Fibroblast of upper back skin (primary cell): ENCODE results near the gene MT2A.
"Not testable (repeated sequence)": the region's sequence is repeated elsewhere in the genome, so short reads cannot be mapped to it uniquely, and the experiment has no call there.

ENCODE experiments used
- DNase-seq: peaks from one replicate; pipeline ENCODE4 v3.0.0-alpha.2; 2013

The MT2A gene

GRCh38 chr16:56623184-56623583, 14.8 kb downstream of the MT2A start:
- not testable (repeated sequence) for DNase-seq

DNA sequence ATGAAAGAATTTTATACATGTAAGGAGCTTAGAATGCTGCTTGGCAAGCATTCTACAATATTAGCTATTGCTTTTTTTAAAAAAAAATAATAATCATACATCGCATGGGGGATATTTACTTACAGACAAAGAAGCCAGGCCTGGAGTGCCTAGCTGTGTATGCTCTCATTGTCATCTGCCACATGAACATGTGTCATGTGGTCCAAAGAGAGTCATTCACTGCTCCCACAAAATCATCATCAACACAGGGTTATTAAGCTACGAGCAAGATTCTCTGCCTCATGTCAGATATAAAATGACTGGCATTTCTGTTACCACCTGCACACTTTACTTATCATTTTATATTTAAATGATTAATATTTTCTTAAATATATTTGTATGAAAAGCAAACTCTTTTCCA, 15.3 kb downstream of the MT2A start:
- no peak for DNase-seq

DNA sequence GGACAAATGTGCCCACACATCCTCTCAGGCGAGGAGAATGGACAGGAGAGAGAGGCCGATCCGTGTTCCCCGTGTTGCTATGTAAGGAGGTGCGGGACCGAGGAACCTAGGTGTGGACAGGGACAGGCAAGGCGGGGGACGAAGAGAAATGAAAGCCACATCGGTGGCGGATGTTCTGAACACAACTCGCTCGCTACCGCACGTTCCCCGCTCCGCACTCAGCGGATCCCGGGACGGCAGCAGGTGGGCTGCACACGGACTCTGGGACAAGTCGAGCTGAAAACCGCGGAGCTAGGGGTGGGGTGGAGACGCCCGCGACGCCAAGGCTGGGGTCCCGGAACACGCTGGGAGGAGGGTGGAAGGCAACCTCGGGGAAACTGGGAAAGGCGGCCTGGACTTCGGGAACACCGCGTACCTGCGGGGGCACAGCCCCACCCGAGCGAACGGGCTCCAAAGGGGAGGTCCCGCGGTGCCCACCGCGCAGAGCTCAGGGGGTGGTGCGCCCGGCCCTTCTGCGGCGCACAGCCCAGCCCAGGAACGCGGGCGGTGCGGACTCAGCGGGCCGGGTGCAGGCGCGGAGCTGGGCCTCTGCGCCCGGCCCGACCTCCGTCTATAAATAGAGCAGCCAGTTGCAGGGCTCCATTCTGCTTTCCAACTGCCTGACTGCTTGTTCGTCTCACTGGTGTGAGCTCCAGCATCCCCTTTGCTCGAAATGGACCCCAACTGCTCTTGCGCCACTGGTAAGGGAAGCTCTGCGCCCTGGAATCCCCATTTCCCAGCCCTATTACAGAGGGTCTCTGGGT, 17.0 kb downstream of the MT2A start, which contains the start of gene MT1E:
Gene MT1E (plus strand): TSS at position 642 of the 803 bp plus-strand sequence. CDS start 71 bp downstream, at position 713.
- peak; percentile 84 for DNase-seq

- peak; percentile 71 for DNase-seq
These were observed 17.7 kb downstream of the MT2A start for GRCh38 chr16:56625943-56626654.

- no peak for DNase-seq
These were observed 18.3 kb downstream of the MT2A start for GRCh38 chr16:56626685-56627084.

DNA sequence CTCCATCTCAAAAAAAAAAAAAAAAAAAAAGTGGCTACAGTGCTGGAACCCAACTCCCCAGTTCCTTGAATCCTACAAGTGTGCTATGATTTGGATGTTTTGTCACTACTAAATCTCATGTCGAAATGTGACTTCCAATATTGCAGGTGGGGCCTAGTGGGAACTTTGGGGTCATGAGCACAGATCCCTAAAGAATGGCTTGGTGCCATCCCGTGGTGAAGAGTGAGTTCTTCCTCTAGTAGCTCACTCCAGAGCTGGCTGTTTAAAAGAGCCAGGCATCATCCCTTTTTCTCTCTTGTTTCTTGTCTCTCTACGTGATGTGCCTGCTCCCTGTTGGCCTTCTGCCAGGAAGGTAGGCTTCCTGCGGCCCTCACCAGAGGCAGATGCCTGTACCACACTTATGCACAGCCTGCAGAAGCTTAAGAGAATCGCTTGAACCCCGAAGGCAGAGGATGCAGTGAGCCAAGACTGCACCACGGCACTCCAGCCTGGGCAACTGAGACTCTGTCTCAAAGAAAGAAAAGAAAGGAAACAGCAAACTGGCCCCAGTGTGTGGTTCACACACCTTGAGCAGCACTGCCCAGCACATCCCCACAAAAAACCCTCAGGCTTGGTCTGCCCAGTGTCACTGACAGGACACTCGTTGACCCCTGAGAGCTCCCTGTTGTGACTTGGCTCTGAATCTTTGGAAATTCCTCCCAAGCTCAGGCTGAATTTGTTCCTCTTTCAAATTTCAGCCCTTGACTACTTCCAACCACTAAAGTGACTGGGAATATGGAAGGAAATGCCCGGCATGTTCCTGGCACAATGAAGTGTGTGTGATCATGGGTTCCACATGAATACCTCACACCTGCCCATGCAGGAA, 20.3 kb downstream of the MT2A start:
- no peak for DNase-seq

DNA sequence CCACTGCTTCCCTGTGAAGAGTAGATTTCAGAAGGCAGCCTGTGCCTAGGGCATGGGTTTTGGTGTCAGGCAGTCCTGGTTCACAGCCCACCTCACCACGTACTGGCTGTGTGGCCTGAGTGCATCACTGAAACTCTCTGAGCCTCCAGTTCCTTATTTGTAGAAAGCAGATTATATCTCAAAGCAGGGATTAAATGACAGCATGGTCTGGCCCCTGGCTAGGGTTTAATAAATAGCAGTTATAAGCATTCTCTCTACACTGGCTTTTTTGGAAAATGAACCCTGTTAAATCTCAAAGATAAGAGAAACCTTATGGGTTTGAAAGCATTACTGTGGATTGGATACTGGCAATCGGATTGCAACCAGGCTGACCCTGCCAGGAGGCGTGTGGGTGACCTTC, 21.1 kb downstream of the MT2A start:
- no peak for DNase-seq

DNA sequence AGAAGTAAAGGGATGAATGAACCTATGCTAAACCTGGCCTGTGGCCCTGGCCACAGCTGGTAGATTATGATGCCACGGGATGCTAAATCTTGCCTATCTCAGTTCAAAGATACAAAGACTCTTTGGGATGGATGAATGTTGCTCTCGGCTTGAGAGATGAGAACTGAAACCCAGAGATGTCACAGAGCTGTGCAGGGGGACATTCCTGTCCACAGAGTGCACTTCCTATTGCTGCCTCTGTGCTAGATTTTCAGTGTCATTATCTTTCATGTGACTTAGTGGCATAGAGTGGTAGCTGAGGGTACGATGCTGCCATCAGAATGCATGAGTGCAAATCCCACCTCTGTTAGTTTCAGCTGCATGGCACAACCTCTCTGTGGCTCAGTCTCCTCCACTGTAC, 21.8 kb downstream of the MT2A start:
- DNase-seq, result no peak

DNA sequence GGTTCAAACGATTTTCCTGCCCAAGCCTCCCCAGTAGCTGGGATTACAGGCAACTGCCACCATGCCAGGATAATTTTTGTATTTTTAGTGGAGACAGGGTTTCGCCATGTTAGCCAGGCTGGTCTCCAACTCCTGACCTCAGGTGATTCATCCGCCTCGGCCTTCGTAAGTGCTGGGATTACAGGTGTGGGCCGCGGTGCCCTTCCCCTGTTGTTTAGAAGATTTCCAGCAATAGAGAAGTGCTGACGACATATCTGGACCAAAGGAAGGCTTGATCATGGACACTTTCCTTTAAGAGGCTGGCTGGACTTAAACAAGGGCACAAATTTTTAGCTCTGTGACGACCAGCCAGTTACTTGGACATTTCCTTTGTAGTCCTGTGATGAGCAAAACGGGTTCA, 22.8 kb downstream of the MT2A start:
- DNase-seq, result no peak

DNA sequence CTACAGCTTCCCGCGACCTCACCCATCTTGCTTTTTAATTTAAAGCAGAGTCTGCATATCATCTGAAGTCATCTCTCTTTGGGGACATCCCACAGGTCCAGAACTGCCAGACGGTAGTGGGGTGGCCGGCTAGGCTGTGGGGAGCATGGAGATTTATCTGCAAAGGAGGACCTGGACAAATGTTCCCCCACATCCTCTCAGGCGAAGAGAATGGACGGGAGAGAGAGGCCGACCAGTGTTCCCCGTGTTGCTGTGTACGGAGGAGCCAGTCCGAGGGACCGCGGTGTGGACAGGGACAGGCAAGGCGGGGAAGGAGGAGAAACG, 23.4 kb downstream of the MT2A start:
- no peak for DNase-seq

- DNase-seq, result no peak
These were observed 23.9 kb downstream of the MT2A start, which contains the start of gene MT1M for GRCh38 chr16:56632156-56632847. Gene MT1M, plus strand, starts transcription at chr16:56632659. Its CDS starts 73 bp downstream, at chr16:56632732.

DNA sequence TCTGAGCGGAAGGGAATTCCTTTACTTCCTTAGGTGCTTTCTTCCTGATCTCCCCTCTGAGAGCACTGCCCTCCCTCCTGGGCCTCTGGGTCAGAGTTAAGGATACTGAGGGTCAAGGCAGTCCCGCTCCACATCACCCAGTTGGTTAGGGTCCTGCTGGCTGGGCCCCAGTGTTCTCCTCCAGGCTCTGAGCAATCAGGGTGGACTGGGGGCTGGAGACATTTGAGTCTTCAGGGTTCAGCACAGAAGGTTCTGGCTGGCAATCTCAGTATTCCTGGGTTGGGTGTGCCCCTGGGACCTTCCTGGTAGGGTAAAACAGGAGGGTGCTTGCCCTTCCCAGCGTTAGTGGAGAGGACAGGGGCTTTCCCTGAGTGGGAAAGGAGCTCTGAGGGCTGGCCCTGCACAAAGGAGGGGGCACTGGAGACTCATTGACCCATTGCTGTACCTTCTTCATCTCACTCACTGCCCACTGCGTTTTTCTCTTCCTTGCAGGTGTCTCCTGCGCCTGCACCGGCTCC, 24.5 kb downstream of the MT2A start:
- DNase-seq, result no peak

DNA sequence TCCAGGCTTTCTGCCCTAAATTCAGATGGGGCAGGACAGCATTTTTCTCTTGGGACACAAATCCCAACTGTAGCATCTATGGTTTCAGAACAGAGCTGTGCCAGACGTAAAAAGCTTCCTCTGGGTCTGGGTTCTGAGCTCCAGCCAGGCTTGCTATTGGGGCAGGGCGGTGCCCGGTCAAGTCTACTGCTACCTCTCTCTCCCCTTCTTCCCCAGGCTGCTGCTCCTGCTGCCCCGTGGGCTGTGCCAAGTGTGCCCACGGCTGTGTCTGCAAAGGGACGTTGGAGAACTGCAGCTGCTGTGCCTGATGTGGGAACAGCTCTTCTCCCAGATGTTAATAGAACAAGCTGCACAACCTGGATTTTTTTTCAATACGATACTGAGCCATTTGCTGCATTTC, 25.2 kb downstream of the MT2A start:
- DNase-seq, result no peak

- no peak for DNase-seq
These were observed 26.5 kb downstream of the MT2A start for GRCh38 chr16:56634715-56635440.

DNA sequence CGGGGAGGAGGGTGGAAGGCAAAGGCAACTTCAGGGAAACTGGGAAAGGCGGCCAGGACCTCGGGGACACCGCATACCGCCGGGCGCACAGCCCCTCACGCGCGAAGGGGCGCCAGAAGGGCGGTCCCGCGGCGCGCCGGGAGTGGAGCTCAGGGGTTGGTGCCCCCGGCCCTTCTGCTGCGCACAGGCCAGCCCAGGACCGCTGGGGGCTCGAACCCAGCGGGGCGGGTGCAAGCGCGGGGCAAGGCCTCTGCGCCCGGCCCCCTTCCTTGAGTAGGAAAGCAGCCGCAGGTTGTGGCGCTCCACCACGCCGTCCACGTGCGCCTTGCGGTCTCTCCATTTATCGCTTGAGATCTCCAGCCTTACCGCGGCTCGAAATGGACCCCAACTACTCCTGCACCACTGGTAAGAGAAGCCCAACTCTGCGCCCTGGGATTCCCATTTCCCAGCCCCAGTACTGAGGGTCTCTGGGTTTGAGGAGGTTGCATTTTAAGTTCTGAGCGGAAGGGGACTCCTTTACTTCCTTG, 27.1 kb downstream of the MT2A start:
- no peak for DNase-seq

DNA sequence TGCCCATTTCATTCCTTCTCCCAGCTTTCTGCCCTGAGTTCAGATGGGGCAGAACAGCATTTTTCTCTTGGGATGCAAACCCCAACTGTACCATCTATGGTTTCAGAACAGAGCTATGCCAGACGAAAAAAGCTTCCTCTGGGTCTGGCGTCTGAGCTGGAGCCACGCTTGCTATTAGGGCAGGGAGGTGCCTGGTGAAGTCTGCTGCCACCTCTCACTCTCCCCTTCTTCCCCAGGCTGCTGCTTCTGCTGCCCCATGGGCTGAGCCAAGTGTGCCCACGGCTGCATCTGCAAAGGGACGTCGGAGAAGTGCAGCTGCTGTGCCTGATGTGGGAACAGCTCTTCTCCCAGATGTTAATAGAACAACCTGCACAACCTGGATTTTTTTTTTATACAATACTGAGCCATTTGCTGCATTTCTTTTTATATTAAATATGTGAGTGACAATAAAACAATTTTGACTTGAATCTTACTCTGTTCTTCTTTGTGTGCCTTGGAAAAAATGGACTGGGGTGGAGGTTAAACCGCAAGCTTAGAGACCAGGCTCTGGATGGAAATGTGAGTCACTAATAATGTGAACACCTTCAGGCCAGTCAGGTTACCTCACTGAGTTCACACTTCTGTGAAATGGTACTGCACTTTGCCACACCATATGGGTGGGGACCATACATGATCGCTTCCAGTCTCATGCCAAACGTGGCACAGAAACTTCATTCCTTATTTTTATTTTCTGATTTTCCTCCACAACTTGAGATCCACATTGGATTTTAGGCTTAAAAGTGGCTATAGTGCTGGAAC, 28.4 kb downstream of the MT2A start:
- no peak for DNase-seq

DNA sequence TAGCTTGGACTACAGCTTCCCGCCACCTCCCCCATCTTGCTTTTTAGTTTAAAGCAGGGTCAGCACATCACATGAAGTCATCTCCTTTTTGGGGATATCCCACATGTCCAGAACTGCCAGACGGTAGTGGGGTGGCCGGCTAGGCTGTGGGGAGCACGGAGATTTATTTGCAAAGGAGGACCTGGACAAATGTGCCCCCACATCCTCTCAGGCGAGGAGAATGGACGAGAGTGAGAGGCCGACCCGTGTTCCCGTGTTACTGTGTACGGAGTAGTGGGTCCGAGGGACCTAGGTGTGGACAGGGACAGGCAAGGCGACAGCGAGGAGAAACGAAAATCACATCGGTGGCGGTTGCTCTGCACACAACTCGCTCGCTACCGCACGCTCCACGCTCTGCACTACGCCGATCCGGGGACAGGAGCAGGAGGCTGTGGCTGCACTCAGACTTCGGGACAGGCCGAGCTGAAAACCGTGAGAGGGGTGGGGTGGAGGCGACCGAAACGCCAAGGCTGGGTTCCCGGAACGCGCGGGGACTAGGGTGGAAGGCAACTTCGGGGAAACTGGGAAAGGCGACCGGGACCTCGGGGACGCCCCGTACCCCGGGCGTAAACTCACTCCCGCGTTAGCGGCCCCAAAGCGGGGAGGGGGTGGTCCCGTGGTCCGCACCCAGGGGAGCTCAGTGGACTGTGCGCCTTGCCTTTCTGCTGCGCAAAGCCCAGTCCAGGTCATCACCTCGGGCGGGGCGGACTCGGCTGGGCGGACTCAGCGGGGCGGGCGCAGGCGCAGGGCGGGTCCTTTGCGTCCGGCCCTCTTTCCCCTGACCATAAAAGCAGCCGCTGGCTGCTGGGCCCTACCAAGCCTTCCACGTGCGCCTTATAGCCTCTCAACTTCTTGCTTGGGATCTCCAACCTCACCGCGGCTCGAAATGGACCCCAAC, 29.7 kb downstream of the MT2A start, which contains the start of gene MT1A:
Gene MT1A (plus strand): TSS at position 853 of the 937 bp plus-strand sequence. CDS start 73 bp downstream, at position 926.
- no peak for DNase-seq

DNA sequence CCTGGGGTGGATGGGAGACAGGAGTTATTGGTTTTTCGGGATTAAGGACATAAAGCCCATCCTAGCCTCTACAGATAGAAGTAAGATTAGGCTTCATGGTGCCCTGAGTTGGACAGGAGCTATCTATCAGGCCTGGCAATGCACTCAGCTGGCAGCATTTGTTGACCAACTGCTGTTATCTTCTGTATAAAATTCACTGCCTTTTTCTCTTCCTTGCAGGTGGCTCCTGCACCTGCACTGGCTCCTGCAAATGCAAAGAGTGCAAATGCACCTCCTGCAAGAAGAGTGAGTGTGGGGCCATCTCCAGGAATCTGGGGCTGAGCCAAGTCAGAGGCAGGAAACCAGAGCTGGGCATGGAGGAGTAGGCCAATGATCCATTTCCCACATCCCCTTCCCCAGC, 30.7 kb downstream of the MT2A start:
- no peak for DNase-seq

DNA sequence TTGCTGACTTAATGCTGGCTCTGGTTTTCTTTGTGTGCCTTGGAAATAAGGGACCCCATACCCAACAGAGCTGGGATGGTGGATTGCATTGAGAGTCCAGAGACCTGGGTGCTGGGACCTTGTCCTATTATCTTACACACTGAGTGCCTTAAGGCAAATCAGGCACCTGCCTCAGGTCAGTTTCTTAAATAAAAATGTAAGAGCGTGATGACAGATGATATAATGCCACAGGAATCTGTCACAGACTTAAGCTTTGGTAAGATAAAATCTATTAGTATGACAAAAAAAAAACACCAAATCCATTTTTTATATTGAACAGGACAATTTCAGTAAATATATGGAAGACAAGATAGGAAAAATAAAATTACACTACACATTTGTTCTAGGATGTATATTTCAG, 31.7 kb downstream of the MT2A start:
- DNase-seq, result no peak
